IMR-90 (cell line): Measurements from ENCODE around the gene IPO13. TPM values are rescaled to one million over a fixed set of nuclear protein-coding genes. Genes with fewer than 3 reads are reported as not detected.

Experiments
- ATAC-seq: fragments of 200-7000 bp; cut with Tn5 transposase; 2 replicates; pipeline ENCODE4 v1.9.1; 2020; ENCODE audit warnings: low read depth, mild to moderate bottlenecking, moderate library complexity
- BruUV-seq: library from RNA; stranded (reverse); fragments of 400-500 nt; replicated peaks from 2 replicates; lab custom pipeline; 2021; lab: Mats Ljungman, UMichigan
- CTCF ChIA-PET: fragments of 300-600 bp; formaldehyde crosslinking; extraction: SDS; loops from one replicate; lab custom pipeline; 2021; ENCODE audit warnings: antibody characterized with exemption; lab: Yijun Ruan, JAX
- POLR2A ChIA-PET: fragments of 300-600 bp; sonication (Branson Sonifier 250); formaldehyde crosslinking; loops from one replicate; lab custom pipeline; 2022; ENCODE audit warnings: antibody characterized with exemption; ENCODE audit not compliant: unreplicated experiment; lab: Charles Lee
- DNase-seq: peaks from one replicate; pipeline ENCODE4 v3.0.0; 2013
- H2AFZ ChIP-seq: replicated peaks from 2 replicates; pipeline ENCODE3; 2013; ENCODE audit warnings: low read length, mild to moderate bottlenecking; ENCODE audit not compliant: poor library complexity
- H2AK5ac ChIP-seq: 2 replicates; pipeline ENCODE4 v1.6.1; 2013; ENCODE audit warnings: low read depth, low read length, inconsistent platforms
- H2AK9ac ChIP-seq: replicated peaks from 2 replicates; pipeline ENCODE3; 2013; ENCODE audit warnings: mild to moderate bottlenecking, low read depth, low read length, moderate library complexity; ENCODE audit not compliant: poor library complexity
- H2BK120ac ChIP-seq: 2 replicates; pipeline ENCODE4 v1.6.1; 2013; ENCODE audit warnings: low read depth, low read length, inconsistent platforms
- H2BK15ac ChIP-seq: 3 replicates; pipeline ENCODE4 v1.6.1; 2013; ENCODE audit warnings: low read depth, low read length, inconsistent platforms
- H2BK20ac ChIP-seq: 2 replicates; pipeline ENCODE4 v1.6.1; 2013; ENCODE audit warnings: low read depth, mild to moderate bottlenecking, inconsistent platforms, low read length, moderate library complexity
- H2BK5ac ChIP-seq: 2 replicates; pipeline ENCODE4 v1.6.1; 2013; ENCODE audit warnings: mild to moderate bottlenecking, low read depth, low read length, inconsistent platforms; ENCODE audit not compliant: poor library complexity, severe bottlenecking
- H3K14ac ChIP-seq: replicated peaks from 2 replicates; pipeline ENCODE4 v1.6.1; 2013; ENCODE audit warnings: low read depth, low read length, inconsistent platforms
- H3K18ac ChIP-seq: 2 replicates; pipeline ENCODE4 v1.6.1; 2013; ENCODE audit warnings: low read depth, low read length, control low read depth
- H3K23ac ChIP-seq: 2 replicates; pipeline ENCODE4 v1.6.1; 2013; ENCODE audit warnings: low read depth, low read length, inconsistent platforms
- H3K27ac ChIP-seq: 2 replicates; pipeline ENCODE4 v1.5.1; 2013; ENCODE audit warnings: mild to moderate bottlenecking, control low read depth, low read length; ENCODE audit not compliant: insufficient read depth
- H3K27me3 ChIP-seq: 2 replicates; pipeline ENCODE4 v1.6.1; 2013; ENCODE audit warnings: low read length; ENCODE audit not compliant: control insufficient read depth, insufficient read depth
- H3K36me3 ChIP-seq: 2 replicates; pipeline ENCODE4 v1.6.1; 2013; ENCODE audit warnings: low read length, mixed read lengths; ENCODE audit not compliant: control insufficient read depth, insufficient read depth
- H3K4ac ChIP-seq: 2 replicates; pipeline ENCODE4 v1.6.1; 2013; ENCODE audit warnings: low read depth, low read length, inconsistent platforms
- H3K4me1 ChIP-seq: 2 replicates; pipeline ENCODE4 v1.6.1; 2013; ENCODE audit warnings: low read length, mixed read lengths; ENCODE audit not compliant: control insufficient read depth, insufficient read depth
- H3K4me2 ChIP-seq: 2 replicates; pipeline ENCODE4 v1.6.1; 2013; ENCODE audit warnings: low read depth, mild to moderate bottlenecking, control low read depth, low read length, moderate library complexity
- H3K4me3 ChIP-seq: 2 replicates; pipeline ENCODE4 v1.5.1; 2013; ENCODE audit warnings: low read depth, mild to moderate bottlenecking, control low read depth, low read length, moderate library complexity; ENCODE audit not compliant: insufficient read depth
- H3K56ac ChIP-seq: 2 replicates; pipeline ENCODE4 v1.6.1; 2013; ENCODE audit warnings: low read length, inconsistent platforms; ENCODE audit not compliant: insufficient read depth; ENCODE audit errors: extremely low read depth
- H3K79me1 ChIP-seq, 2 experiments: 2 replicates each; pipeline ENCODE4 v1.6.1; 2013; ENCODE audit warnings: low read length in 2 of 2, inconsistent platforms in 1 of 2, low read depth in 1 of 2
- H3K9ac ChIP-seq: 2 replicates; pipeline ENCODE4 v1.6.1; 2013; ENCODE audit warnings: low read depth, low read length, control low read depth
- H3K9me1 ChIP-seq: 2 replicates; pipeline ENCODE4 v1.6.1; 2013; ENCODE audit warnings: low read length, inconsistent platforms; ENCODE audit not compliant: insufficient read depth
- H3K9me3 ChIP-seq: 2 replicates; pipeline ENCODE4 v1.6.1; 2013; ENCODE audit warnings: low read length; ENCODE audit not compliant: control insufficient read depth, insufficient read depth
- H4K20me1 ChIP-seq: 2 replicates; pipeline ENCODE4 v1.6.1; 2013; ENCODE audit warnings: low read length, inconsistent platforms; ENCODE audit not compliant: insufficient read depth
- H4K5ac ChIP-seq: 2 replicates; pipeline ENCODE4 v1.6.1; 2013; ENCODE audit warnings: mild to moderate bottlenecking, low read depth, low read length, control low read depth
- H4K8ac ChIP-seq, 2 experiments: 2 replicates each; pipeline ENCODE4 v1.6.1; 2013; ENCODE audit warnings: low read depth in 2 of 2, low read length in 2 of 2, control low read depth in 1 of 2, inconsistent platforms in 1 of 2
- H4K91ac ChIP-seq: 2 replicates; pipeline ENCODE4 v1.6.1; 2013; ENCODE audit warnings: low read depth, low read length, inconsistent platforms; ENCODE audit not compliant: insufficient read depth
- BHLHE40 ChIP-seq: fragments of 150-350 bp; IDR thresholded peaks from 2 replicates; pipeline ENCODE4 v1.6.1; 2016; ENCODE audit warnings: mild to moderate bottlenecking, low read depth, low read length
- CEBPB ChIP-seq: IDR thresholded peaks from 2 replicates; pipeline ENCODE4 v1.6.1; 2012; ENCODE audit warnings: low read depth, low read length, improper control_type of control experiment
- CHD1 ChIP-seq: IDR thresholded peaks from 2 replicates; pipeline ENCODE4 v1.6.1; 2012; ENCODE audit warnings: low read depth, low read length, improper control_type of control experiment
- FOS ChIP-seq: fragments of 150-350 bp; IDR thresholded peaks from 2 replicates; pipeline ENCODE4 v1.6.1; 2016; ENCODE audit warnings: low read depth, low read length
- MAFK ChIP-seq: IDR thresholded peaks from 2 replicates; pipeline ENCODE4 v1.6.1; 2012; ENCODE audit warnings: low read depth, low read length, improper control_type of control experiment
- POLR2A ChIP-seq: IDR thresholded peaks from 2 replicates; pipeline ENCODE4 v1.6.1; 2012; ENCODE audit warnings: mild to moderate bottlenecking, low read depth, low read length
- RAD21 ChIP-seq: IDR thresholded peaks from 2 replicates; pipeline ENCODE4 v1.6.1; 2012; ENCODE audit warnings: low read length, improper control_type of control experiment
- RFX5 ChIP-seq: IDR thresholded peaks from 2 replicates; pipeline ENCODE4 v1.8.0; 2012; ENCODE audit warnings: low read depth, mild to moderate bottlenecking, low read length, moderate library complexity
- WGBS, 2 experiments: methylation state at CpG; one replicate each; pipeline versions ENCODE4 v1.1.5 to v1.1.7; 2013; ENCODE audit warnings: missing lambda C conversion rate in 2 of 2; ENCODE audit not compliant: insufficient read length in 1 of 2; ENCODE audit errors: extremely low coverage in 2 of 2; 5-methylcytosine and 5-hydroxymethylcytosine counted together
- dilution Hi-C: fragments of 300-500 bp; cut with HindIII; formaldehyde crosslinking; loops from one replicate; pipeline ENCODE4 v1.14.3; 2018; ENCODE audit warnings: low sequenced_read_pairs; ENCODE audit not compliant: unreplicated experiment
- in situ Hi-C: fragments of 300-500 bp; cut with MboI; formaldehyde crosslinking; loops from 3 replicates; pipeline ENCODE4 v1.14.3; 2019; ENCODE audit warnings: low sequenced_read_pairs, inconsistent platforms, mixed read lengths
- intact Hi-C: fragments of 100-400 bp; cut with micrococcal nuclease; formaldehyde crosslinking; loops from 2 replicates; pipeline ENCODE4 v1.10.0; 2022
- polyA plus RNA-seq, 3 experiments: library from polyadenylated mRNA; depleted of rRNA; stranded (reverse); fragments of >200 nt; gene quantifications; 2 replicates each; pipeline ENCODE4 v1.2.3, GENCODE V29; 2012; ENCODE audit warnings: low replicate concordance in 1 of 3
- total RNA-seq: library from RNA; depleted of rRNA; stranded (reverse); fragments of >200 nt; gene quantifications from 2 replicates; pipeline ENCODE4 v1.2.3, GENCODE V29; 2012
- TF ChIP-seq, protein P1 (sequence below): conservative IDR thresholded peaks from 2 replicates; pipeline ENCODE4 v1.5.1; 2012; ENCODE audit warnings: mild to moderate bottlenecking, low read depth, low read length, improper control_type of control experiment
- TF ChIP-seq, protein P2 (sequence below): fragments of 150-350 bp; IDR thresholded peaks from 2 replicates; pipeline ENCODE4 v1.6.1; 2017; ENCODE audit warnings: mild to moderate bottlenecking, antibody characterized with exemption, low read length, low read depth
- TF ChIP-seq, protein P3 (sequence below): fragments of 150-350 bp; IDR thresholded peaks from 2 replicates; pipeline ENCODE4 v1.6.1; 2016; ENCODE audit warnings: low read depth, mild to moderate bottlenecking, low read length, moderate library complexity, borderline replicate concordance

IPO13 gene
- total and polyA plus RNA-seq, 2 of the 4 experiments (the other 2 are of a cell fraction) = 15.2 to 18.7 TPM

DNA sequence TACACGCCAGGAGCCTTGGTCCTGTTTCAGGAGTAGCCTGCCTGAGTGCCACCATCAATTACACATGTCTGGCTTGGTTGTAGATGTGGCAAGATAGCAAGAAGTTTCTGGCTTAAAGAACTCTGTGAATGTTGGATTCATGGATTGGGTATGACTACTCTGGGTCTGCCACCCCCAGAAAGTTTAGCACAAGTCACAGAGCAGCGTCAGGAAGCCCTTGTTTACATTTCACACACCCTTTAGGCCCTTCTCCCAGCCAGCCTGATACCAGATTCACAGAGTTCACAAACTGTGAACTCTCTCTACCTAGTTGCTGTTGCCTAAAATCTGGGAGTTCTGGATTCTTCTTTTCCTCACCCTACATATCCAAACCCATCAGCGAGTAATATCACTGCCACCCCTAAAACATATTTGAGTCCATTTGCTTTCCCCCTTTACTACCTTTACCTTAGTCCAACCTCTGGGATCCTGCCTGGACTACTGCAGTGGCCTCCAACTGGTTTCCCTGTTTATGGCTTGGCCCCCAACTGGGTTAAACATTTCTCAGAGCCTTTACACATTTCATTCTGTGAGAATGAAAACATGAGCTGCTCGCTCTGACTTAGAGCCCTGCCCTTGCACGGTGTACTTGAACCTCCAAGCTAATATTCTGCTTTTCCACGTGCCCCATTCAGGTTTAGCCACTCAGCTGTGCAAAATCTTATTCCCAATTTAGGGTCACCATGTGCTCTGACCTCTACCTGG is 40.6 kb downstream of the IPO13 start:
- H2AK5ac ChIP-seq = peak overlapping the region; percentile 46; the same call in 1 of the 2 replicates
- H3K4ac ChIP-seq = peak overlapping the region; percentile 42; the same call in 1 of the 2 replicates
- peak; percentile 3 for ATAC-seq
- H2BK120ac ChIP-seq = no peak overlapping the region
- intact Hi-C loops (no loop called here), in situ Hi-C loops (no loop called here), dilution Hi-C loops (no loop called here)
- H3K4me3 ChIP-seq = no peak overlapping the region
- H4K20me1 ChIP-seq = peaks cover 31% of the 10 kb centered on the region
- H3K14ac ChIP-seq = 0 out of 2 replicates have a peak overlapping the region, but pooled peaks have one; percentile 70
- no peak overlapping the region for H2AK9ac ChIP-seq
- 92% methylated on average over 3 of the region's 6 CpGs; no CpG with 5 or more reads in 1 of the 2 experiments for WGBS, 2 experiments
- H3K9me1 ChIP-seq = peaks cover 24% of the 10 kb centered on the region
- H2BK15ac ChIP-seq = 0 out of 3 replicates have a peak overlapping the region, but pooled peaks have one; percentile 34
- H3K18ac ChIP-seq = no peak overlapping the region
- ChIA-PET POLR2A (interaction anchor here (0.5 kb wide), 1 partner anchor 645 kb away, joined by 4 read pairs; no protein-coding TSS in a partner anchor), CTCF (no interaction called here)
- TF ChIP-seq BHLHE40 (peak; percentile 56; the same call in 1 of the 2 replicates), FOS (no peak), MAFK (no peak), RAD21 (no peak), CHD1 (no peak), RFX5 (no peak), CEBPB (peak; percentile 38; the same call in 1 of the 2 replicates), POLR2A (no peak)
- TF ChIP-seq, protein P1, sequence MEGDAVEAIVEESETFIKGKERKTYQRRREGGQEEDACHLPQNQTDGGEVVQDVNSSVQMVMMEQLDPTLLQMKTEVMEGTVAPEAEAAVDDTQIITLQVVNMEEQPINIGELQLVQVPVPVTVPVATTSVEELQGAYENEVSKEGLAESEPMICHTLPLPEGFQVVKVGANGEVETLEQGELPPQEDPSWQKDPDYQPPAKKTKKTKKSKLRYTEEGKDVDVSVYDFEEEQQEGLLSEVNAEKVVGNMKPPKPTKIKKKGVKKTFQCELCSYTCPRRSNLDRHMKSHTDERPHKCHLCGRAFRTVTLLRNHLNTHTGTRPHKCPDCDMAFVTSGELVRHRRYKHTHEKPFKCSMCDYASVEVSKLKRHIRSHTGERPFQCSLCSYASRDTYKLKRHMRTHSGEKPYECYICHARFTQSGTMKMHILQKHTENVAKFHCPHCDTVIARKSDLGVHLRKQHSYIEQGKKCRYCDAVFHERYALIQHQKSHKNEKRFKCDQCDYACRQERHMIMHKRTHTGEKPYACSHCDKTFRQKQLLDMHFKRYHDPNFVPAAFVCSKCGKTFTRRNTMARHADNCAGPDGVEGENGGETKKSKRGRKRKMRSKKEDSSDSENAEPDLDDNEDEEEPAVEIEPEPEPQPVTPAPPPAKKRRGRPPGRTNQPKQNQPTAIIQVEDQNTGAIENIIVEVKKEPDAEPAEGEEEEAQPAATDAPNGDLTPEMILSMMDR = no peak
- TF ChIP-seq, protein P2, sequence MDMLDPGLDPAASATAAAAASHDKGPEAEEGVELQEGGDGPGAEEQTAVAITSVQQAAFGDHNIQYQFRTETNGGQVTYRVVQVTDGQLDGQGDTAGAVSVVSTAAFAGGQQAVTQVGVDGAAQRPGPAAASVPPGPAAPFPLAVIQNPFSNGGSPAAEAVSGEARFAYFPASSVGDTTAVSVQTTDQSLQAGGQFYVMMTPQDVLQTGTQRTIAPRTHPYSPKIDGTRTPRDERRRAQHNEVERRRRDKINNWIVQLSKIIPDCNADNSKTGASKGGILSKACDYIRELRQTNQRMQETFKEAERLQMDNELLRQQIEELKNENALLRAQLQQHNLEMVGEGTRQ = no peak
- TF ChIP-seq, protein P3, sequence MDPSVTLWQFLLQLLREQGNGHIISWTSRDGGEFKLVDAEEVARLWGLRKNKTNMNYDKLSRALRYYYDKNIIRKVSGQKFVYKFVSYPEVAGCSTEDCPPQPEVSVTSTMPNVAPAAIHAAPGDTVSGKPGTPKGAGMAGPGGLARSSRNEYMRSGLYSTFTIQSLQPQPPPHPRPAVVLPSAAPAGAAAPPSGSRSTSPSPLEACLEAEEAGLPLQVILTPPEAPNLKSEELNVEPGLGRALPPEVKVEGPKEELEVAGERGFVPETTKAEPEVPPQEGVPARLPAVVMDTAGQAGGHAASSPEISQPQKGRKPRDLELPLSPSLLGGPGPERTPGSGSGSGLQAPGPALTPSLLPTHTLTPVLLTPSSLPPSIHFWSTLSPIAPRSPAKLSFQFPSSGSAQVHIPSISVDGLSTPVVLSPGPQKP = no peak
- H3K27me3 ChIP-seq = no peaks in the 10 kb centered on the region
- BruUV-seq = no TSS peak
- no peak overlapping the region for H3K9ac ChIP-seq
- H3K56ac ChIP-seq = no peak overlapping the region
- peaks cover 18% of the 10 kb centered on the region for H3K4me1 ChIP-seq
- peaks cover 28% of the 10 kb centered on the region for H3K36me3 ChIP-seq
- H3K23ac ChIP-seq = peak overlapping the region; percentile 56; the same call in 1 of the 2 replicates
- H3K9me3 ChIP-seq = no peaks in the 10 kb centered on the region
- H3K79me1 ChIP-seq = peaks cover 11 to 28% of the 10 kb centered on the region in 2 experiments
- DNase-seq = peak; percentile 55
- H4K91ac ChIP-seq = no peak overlapping the region
- peak overlapping the region; percentile 7 for H2BK5ac ChIP-seq
- H4K8ac ChIP-seq = peak overlapping the region in 1 of 2 experiments; percentile 50; a peak in 1 of 4 replicates
- H3K27ac ChIP-seq = no peak overlapping the region
- no peak overlapping the region for H2AFZ ChIP-seq
- H4K5ac ChIP-seq = no peak overlapping the region
- H3K4me2 ChIP-seq = no peak overlapping the region
- H2BK20ac ChIP-seq = no peak overlapping the region
